ENCODE results near the gene SYNE1.
"Not testable (repeated sequence)": the region's sequence is repeated elsewhere in the genome, so short reads cannot be mapped to it uniquely, and the experiment has no call there.

The SYNE1 gene

DNA sequence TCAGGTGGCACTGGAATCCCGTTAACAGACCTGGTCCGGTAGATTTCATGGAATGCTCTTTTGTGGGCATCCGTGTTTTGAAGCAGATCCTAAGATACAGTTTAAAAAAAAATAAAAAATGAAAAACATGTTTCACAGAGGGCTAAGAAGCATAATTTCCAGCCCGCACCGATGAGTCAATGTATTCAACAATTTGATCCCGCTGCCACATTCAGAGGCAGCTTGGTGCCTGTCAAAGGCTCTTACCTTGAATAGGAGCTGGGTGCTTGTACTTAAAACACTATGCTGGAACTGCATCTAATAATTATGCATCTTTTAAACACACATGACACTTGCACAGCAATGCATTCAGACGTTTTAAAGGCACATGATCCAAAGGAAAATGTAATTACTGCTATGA is 164.8 kb downstream of the SYNE1 start:
- DNase-seq: no peak

DNA sequence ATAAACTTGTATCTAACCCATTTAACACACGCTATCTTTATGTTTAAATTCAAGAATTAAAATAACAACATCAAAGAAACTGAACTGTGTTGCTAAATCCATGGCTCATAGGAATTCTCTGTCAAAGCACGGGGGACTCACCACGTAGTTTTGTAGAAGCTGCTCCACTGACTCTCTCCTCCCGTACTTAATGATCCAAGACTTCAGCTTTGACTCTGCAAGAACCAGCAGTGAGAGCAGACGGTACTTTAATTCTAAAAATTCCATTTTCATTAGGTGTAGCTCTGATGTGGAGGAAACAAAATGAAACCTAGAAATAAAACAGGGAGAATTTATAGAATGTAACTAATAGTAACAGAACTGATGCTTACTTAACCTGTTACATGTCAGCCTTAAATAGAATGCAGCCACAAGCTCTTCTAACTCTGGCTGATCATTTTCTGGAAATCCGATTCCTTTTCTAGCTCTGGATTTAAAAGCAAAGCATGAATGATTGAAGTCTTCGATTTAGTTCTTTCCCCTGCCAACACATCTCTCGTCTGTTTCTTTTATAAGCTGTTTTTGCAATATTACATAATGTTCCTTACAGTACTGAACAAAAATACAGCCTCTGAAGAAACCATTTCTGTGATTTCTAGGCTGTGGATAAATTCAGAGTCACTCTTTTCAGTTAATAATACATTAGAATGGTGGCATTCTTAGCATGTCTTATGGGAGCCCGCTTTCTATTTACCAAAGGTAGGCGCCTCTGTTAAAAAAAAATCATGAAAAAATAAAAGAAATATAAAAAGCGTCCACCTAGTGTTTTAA is 165.5 kb downstream of the SYNE1 start:
- DNase-seq: no peak

DNA sequence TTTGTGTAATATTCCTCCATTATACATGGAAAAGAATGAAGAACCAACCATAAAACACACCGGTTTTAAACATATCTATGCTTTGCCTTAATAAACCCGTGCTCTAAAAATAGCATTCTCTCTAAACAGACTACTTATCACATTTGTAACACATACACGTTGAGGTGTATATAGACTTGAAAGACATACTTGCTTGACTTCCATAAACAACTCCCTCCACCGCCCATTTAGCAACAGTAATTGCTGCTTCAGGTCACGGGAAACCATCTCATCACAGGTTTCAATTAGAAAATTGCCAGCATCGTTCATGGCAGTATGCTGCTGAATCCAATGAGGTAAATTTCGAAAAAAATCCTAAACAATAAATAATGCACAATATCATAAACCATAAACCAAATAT is 174.0 kb downstream of the SYNE1 start:
- no peak for DNase-seq

DNA sequence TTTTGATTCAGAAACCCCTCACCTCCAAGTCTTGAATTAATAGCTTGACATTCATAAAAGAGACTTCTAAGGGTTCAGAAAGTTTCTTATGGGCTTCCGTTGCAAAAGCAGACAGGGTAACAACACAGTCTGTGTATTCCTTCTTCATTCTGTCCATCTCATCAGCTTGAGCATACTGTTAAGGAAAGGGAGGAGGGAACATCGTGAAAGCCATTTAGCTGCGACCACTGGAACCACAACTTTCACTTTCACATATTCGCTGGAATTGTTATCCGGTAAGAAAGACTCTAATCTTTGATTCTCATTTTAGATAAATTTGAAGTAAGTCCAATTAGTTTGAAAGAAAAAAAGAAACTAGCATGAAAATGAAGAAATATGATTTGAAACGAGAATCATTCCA is 174.4 kb downstream of the SYNE1 start:
- DNase-seq: no peak

DNA sequence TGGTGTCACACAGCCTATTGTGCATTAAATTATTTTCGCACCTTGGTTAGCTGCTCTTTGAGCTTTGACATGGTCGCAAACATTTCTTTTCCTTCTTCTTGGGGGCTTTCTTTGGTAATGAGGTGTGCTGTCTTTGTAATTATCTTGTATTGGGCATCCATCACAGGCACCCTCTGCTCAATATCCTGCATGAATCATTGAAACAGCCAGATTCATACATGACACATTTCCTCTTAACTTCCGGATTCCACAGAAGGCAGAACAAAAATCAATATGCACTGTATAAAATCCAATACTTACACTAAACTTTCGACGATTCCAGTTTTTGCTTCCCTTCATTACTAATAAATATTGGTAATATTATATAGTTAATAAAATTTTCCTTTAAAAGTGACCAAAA is 175.6 kb downstream of the SYNE1 start:
- DNase-seq: no peak

DNA sequence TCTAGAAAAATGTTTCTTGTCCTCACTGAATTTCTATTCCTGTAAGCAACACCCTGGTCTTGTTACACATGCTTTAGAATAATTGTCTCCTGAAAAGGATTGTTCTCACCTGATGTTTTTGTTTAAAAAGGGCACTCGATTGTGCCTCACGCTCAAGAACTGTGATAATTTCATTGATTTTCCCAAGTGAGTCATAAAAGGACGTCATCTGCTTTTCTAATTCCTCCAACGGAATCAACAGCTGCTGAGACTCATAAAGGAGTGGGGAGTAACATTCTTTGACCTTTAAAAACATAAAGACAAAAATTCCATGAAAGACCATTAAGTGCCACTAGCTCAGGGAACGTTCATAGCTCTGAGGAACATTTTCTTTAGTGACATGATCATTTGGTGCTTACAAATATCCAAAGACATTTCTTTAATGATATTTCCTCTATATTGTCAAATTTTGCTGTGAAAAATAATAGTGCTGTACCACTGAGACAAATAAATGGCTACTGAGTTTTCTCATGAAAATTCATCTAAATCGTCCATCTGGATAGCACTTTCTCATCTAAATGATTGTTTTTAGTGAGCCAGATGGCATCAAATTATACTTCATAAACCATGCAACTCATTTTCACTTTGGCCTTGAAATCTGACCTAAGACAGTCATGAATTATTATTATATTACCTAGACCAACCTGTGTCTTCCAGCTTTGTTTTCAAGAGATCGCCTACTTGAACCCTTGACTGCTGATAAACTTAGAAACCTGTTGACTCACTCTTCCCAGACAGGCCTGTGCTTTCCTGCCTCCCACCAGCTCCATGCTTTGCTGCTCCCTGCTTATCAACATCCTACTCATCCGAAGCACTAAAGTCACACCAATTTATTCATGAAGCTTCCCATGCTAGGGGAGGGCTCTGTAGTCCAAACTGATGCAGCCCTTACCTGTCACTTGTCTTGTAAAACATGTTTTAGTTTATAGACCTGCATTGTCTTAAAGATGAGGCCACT is 178.2 kb downstream of the SYNE1 start:
- no peak for DNase-seq

DNA sequence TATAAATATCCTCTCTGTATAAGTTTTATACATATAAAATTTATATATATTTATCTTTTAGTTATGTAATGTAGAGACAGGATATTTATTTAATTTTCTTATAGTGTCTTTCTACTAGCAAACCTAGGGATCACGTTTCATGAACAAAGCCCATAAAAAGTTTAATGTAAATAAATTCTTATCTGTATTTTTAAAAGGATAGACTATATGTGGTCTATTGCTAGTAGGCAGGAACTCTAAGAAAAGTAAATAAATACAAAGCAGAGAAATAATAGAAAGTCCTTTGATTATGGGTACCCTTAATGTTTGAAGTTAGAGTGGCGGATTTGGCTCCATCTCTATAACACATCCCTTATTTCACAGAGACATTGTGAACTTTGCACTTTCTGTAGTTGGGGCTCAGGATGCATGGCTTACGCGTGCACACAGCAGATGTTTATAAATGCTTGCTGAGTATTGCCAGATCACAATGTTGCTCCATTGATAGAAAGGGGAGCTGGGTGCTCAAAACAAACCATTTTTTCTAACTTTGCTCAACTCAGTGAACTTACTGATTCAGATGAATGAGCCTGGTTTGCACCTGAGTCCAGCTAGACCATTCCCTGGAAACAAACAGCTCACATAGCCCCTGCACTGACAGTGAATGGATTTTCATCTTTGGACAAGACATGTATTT is 179.1 kb downstream of the SYNE1 start:
- DNase-seq: no peak

DNA sequence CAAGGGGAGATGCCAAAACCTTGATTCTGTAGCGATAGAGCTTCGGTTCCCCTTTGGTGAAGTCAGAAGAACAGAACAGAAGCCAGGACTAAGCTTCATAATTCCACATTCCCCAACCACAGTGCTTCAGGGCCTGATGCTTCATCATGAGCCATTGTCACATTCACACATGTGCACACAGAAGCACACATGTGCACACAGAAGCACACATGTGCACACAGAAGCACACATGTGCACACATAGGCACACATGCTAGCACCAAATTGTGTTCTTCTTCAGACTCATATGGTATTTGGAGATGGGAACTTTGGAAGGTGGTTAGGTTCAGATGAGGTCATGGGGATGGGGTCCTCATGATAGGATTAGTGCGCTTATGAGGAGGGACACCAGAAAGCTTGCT is 183.2 kb downstream of the SYNE1 start:
- no peak for DNase-seq

DNA sequence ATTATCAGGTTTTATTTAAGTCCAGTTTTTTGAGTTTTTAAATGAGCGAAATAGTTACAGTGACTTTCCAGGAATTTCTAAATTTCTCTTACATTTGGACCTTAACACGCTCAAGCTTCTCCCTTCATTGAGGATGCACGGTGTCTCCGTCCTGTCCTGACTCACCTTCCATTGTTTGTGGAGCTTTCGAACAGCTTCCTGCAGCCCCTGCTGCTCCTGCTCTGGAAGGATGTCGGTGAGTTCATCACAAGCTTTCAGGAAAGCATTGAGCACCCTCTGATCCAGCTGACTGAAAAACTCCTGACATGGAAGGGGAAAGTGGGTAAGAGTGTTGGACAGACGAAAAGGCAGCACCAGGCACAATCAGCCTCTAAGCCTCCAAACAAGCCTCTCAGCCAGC is 183.7 kb downstream of the SYNE1 start:
- no peak for DNase-seq

DNA sequence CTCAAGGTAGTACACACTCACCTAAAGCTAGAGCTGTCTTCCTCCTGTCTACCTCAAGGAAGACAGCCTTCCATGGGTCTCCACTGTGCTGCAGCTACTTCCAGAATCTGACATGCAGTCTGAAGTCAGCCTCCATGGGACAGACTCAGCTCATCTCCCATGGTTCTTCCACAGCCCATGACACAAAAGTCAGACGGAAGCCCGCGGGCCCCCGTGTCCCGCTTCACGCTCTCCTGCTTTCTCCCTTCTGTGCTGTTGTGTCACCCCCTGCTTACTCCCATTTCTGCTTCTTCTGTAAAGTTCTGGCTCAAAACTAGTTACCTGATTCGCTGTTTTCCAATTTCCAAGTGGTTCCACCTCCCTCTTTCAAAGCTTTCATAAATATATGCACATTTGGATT is 184.5 kb downstream of the SYNE1 start:
- no peak for DNase-seq

DNA sequence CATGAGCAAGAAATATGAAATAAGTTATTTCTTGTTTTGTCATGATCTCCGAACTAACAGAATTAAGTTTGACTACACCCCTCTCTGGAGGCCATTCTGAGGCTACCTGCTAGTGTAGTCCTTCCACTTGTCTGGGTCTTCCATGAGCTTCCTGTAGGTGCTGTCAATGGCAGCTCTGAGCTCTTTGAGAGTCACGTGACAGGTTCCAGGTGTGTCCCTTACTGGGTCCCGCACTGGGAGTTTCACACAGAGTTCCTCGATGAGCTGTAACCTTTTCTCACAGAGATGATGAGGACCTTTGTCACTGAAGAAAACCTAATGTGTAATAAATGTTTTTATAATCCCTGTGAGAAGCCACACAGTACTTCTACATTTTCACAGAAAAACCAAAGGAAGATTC is 186.6 kb downstream of the SYNE1 start:
- no peak for DNase-seq

DNA sequence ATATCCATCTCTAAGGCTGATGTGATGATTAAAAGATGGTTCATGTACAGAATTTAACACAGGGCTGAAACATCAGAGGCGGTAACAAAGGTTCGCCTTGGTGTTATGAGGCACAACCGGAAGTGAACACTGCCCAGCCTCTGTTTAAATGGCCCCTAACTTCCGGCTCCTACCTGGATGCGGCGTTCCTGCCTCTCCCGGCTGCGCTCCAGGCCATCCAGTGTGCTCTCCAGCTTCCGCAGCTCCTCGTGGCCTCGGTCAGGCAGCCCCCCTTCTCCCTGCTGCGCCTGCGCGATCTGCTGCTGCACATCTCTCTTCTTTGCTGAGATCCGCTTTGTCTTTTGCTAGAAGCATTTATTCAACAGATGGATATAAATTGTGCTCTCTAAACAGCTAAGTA is 195.3 kb downstream of the SYNE1 start:
- no peak for DNase-seq

DNA sequence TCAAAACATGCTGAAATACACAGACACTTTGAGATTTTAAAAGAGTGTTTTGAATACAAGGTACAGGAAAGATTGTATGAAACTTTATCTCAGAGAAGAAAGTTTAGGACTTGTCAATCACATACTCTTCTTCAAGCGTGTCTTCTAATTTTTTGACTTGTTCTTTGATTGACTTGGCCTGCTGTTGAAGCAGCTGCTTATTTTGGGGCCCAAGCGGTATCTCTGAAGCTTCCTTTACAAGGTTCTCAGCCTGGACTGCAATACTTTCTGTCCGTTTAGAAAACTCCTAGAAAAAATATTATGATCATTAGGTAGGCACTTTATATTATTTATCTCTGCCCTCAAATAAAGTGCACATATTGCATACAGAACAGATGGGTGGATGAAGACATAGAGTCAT is 201.3 kb downstream of the SYNE1 start:
- no peak for DNase-seq

DNA sequence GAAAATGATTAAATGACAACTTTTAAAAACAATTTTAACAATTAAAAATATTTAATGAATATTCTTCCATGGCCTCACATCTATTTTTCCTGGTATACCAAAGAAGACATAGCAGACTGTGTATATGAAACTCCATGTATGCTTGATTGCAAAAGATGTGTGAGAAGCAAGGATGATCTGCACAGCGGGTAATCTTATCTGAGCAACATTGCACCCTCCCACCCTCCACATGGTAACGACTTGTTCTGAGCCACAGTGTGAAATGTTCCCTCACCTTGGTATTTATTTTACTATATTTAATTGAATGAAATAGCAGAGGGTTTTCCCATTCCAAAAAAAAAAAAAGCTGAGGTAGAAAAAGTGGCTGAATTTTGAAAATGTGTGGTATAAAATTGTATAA is 204.4 kb downstream of the SYNE1 start:
- no peak for DNase-seq

DNA sequence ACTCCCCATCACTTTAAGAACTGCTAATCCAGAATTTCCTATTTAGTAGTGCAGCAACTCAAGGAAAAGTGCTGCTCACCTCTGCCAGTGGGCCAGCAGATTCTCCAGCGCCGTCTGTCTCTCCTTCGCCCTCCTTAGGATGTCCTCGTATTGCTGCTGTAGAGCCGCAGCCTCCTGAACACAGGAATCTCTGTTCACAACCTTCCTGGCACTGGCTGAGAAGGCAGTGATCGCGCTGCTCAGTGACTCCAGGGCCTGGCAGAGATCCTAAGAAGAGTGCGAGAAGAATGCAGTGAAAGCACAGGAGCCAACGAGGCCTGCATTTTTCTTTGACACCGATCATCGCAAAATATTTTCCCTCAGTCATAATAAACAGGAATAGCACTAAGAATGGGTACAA is 209.0 kb downstream of the SYNE1 start:
- no peak for DNase-seq

DNA sequence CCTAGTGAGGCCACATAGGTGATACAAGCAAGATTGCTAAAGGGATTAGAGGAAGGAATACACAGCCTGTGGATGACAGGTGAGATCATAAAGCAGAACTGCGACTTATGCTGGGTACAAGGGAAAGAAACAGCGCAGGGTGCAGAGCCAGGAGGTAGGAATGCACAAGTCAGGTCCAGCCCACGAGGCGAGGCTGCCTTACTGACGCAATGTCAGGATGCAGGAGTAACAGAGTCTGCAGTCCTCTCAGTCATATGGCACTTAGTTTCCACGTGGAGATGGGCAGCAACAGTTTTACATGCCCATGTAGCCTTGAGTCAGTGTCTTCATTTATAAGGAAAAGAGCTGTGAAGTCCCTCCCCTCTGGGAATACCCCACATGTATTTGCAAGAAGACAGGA is 210.9 kb downstream of the SYNE1 start:
- DNase-seq: no peak

DNA sequence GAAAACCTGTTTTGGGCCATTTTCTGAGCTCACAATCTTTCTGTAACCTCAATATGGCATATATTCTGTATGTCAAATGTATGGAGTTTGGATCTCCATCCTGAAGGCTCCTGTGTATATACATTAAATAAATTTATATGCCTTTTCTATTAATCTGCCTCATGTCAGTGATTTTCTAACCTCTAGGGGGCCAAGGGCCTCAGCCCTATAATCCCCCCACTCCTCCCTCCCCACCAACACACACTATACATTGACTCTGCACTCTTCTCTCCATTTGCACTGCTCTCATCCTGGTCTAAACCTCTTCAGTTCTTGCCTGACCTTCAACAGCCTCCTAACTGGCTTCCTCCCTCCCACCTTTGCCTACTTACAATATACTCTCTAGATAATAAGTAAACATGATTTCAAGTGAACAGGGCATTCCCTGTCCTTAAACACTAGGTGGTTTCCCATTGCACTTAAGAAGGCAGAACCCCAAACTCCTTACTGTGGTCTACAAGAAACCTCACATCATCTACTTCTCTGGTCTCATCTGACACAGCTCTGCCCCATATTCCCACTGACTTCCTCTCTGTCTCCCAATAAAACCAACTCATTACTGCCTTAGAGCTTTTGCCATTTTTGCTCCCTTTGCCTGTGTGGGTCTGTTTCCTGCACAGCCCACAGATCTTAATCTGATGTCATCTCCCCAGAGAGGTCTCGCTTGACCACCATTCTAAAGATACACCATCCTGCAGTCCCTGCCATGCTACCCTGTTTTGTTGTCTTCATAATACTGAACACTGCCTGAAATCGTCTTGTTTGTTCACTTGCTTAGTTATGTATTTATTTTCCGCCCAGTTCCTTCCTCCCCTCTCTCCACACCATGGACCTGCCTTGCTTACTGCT is 213.7 kb downstream of the SYNE1 start:
- no peak for DNase-seq

DNA sequence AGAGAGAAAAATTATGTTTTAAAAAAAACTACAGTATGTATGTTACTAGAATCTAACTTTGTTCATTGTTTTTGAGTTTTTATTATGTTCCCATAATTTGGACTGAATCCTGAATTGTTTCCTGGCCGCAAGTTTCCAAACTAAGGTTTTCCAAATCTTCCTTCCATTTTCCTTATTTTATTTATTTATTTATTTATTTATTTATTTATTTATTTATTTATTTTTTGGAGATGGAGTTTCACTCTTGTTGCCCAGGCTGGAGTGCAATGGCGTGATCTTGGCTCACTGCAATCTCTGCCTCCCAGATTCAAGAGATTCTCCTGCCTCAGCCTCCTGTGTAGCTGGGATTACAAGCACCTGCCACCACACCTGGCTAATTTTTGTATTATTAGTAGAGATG is 215.7 kb downstream of the SYNE1 start:
- not testable (repeated sequence) for DNase-seq

DNA sequence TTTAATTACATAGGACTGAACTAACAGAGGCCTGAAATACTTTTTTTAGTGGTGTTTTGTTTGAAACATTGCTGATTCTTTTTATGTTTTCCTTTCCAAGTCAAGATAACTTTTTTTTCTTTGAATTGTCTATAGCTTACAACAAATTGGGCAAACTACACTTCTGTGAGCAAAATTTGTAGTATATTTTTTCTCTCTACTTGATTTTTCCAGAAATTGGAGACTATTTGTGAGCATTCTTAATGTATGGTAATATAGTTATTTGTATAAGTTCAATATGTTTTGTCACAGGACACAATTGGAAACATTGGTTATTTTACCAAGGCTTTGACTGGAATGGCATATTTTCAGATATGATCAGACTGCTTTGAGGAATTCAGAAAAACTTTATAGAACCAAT is 216.5 kb downstream of the SYNE1 start:
- no peak for DNase-seq

DNA sequence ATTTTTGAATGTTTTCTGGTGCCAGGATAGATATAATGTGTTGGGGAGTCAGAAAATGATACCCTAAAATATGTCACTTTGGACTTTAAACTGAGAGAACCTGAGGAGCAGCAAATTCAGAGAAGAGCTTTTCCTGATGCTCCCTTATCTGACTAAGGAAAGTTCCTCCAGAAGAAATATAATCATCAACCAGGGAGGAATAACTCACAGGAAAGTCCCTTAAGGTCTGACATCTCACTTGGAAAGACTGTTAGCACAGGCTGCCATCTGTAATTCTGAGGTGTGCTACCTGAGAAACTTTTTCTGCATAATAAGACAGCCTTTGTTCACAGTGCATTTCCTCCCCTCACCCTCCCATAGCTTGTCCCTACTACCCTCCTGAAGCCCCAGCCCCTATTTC is 218.6 kb downstream of the SYNE1 start:
- DNase-seq: no peak

DNA sequence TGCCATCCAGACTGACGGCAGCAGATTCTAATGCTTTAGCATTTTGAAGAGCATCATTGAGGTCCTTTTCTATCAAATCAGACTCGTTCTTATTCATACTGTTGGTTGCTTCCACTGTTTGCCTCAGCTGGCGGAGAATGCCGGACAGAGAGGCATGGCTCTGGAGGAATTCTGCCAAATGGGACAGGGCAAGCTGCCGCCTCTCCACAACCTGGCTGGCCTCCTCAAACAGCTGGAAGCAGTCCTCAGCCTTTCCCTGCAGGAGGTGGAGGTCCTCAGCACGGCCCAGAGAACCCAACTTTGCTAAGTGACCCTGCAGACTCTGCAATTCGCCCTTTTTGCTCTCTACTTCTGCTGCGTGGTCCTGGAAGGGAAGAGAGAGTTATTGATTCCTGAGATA is 220.5 kb downstream of the SYNE1 start:
- DNase-seq: no peak

DNA sequence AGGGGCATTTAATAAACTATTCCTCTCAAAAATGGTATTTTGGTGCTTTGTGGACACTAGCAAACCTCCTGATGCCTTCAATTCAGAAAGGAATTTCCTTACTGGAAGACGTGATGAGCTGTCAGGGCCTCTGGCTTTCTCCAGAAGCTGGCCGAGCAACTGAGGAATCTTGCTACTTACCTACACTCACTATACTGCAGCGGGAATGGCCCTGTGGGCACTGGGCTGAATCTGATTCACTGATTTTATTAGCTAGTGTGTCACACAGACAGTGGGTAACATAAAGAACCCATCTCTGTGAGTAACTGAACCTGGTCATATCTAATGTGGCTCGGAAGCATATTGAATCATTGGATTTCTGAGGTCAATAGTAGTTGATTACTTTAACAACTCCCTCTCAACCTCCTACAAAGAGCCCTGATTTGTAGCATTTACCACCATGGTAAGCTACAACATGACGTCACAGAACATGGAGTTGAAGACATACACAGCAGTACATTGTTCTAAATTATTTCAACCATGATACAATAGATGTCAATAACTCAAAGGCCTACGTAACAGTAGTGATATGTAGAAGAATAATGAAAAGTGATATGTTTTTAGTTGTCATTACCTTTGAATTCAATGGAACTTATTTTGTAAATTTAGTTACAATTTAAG is 232.1 kb downstream of the SYNE1 start:
- DNase-seq: no peak

Measured in NCI-H510A (cell line).